ENCODE measurements around the gene NUDT9. TPM values are rescaled to one million over a fixed set of nuclear protein-coding genes. Genes with fewer than 3 reads are reported as not detected.

NUDT9 gene
- total RNA-seq, 4 donors from 2014 or later, result 23.1 to 40.9 (median 39.0) TPM

DNA sequence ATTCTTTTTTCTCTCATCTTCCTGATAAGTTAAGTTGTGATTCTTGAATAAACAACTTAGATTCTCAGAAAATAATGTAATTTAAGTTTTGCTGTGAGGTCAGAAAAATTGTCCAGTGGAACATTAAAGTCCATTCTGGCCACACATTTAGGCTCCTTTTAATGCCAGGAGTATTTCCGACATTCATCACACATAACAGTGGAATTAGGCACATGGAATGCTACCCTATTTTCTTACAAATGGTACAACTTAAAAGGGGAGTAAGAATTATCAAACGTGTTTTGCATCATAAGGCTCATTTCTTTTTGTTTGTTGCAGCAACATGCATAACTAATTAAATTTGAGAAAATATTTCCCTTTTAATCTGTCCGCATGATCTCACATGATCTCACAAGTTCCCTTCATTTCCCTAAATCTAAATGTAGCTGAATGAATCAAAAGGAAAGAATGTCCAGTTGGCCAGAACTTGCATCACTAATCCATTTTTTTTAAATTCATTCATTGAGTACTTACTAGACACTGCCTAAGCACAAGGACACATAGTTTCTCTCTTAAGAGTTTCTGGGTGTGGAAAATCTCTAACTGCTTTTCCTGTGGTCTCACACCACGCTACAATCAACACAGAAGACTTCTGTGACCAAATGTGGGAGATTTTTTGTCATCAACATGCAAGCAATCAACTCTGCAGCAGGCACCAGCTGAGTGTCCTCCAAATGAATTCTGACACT is 84.8 kb downstream of the NUDT9 start:
- Histone ChIP-seq H3K36me3 (no peaks in the 10 kb centered on the region), H3K27ac (peak overlapping the region; percentile 80 to 99), H3K27me3 (no peaks in the 10 kb centered on the region), H3K4me3 (no peak overlapping the region), H3K9me3 (no peaks in the 10 kb centered on the region), H3K4me1 (peaks cover 0 to 12% of the 10 kb centered on the region in 2 donors)
- TF ChIP-seq POLR2A (IDR thresholded peaks at IDR 0.05), result no peak
- TF ChIP-seq, protein P1, sequence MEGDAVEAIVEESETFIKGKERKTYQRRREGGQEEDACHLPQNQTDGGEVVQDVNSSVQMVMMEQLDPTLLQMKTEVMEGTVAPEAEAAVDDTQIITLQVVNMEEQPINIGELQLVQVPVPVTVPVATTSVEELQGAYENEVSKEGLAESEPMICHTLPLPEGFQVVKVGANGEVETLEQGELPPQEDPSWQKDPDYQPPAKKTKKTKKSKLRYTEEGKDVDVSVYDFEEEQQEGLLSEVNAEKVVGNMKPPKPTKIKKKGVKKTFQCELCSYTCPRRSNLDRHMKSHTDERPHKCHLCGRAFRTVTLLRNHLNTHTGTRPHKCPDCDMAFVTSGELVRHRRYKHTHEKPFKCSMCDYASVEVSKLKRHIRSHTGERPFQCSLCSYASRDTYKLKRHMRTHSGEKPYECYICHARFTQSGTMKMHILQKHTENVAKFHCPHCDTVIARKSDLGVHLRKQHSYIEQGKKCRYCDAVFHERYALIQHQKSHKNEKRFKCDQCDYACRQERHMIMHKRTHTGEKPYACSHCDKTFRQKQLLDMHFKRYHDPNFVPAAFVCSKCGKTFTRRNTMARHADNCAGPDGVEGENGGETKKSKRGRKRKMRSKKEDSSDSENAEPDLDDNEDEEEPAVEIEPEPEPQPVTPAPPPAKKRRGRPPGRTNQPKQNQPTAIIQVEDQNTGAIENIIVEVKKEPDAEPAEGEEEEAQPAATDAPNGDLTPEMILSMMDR (IDR thresholded peaks at IDR 0.05), result no peak
- no peak for DNase-seq
- intact Hi-C loops (cut with DNase I; ENCODE audit: low total_unique reads), result no loop called here

Small RNAs within 50 kb of the gene (small RNA-seq; reads per million reads assigned to genes)
- not detected for gene RN7SL681P

Other genes starting within 250 kb of the NUDT9 start
- 10 to 100 TPM in 3 of 4 donors, 1 to 10 TPM in 1; 10.0 to 31.8 (median 24.5) TPM for gene KLHL8, start 202.0 kb upstream of the NUDT9 start, total RNA-seq
- gene HSD17B13, start 99.7 kb upstream of the NUDT9 start, total RNA-seq, result 1 to 10 TPM in 1 of 4 donors, under 1 TPM in 2, not detected in 1; 0.14 to 2.4 (median 0.26) TPM
- gene HSD17B11, start 31.4 kb upstream of the NUDT9 start, total RNA-seq, result 100 to 1,000 TPM in 2 of 4 donors, 10 to 100 TPM in 2; 62.0 to 142 (median 105) TPM
- gene SPARCL1, start 106.8 kb downstream of the NUDT9 start, total RNA-seq, result 1,000 to 10,000 TPM; 1,025 to 1,777 (median 1,327) TPM
- gene DSPP, start 186.0 kb downstream of the NUDT9 start, total RNA-seq, result not detected
- gene DMP1, start 227.7 kb downstream of the NUDT9 start, total RNA-seq, result not detected